ENCODE measurements around the gene SLC25A43. TPM values are rescaled to one million over a fixed set of nuclear protein-coding genes. Genes with fewer than 3 reads are reported as not detected.

Gene SLC25A43
- total RNA-seq, 4 donors from 2014 or later: 7.9 to 18.0 (median 14.3) TPM

- TF ChIP-seq POLR2A (IDR thresholded peaks at IDR 0.05): no peak
- no peak for TF ChIP-seq POLR2AphosphoS5 (IDR thresholded peaks at IDR 0.05)
- no peak for TF ChIP-seq EP300 (IDR thresholded peaks at IDR 0.05)
- no peak for TF ChIP-seq CTCF (IDR thresholded peaks at IDR 0.05)
- no peak overlapping the region for H3K4me3 ChIP-seq
- H3K36me3 ChIP-seq: no peaks in the 10 kb centered on the region
- no peaks in the 10 kb centered on the region for H3K27me3 ChIP-seq
- no peaks in the 10 kb centered on the region for H3K9me3 ChIP-seq
- no peak overlapping the region for H3K27ac ChIP-seq
- H3K4me1 ChIP-seq: peaks cover 0 to 6% (median 0%) of the 10 kb centered on the region in 3 donors
- WGBS, 2 donors (ENCODE audit: low coverage in 1 of 2): 60 to 88% methylated on average over 1 to 2 of the region's 2 CpGs
- ATAC-seq: no peak
These were observed 80.7 kb downstream of the SLC25A43 start for GRCh38 chrX:119479845-119480244.

GRCh38 chrX:119481323-119481801 is 82.2 kb downstream of the SLC25A43 start:
- Histone ChIP-seq H3K27me3 (no peaks in the 10 kb centered on the region), H3K4me3 (no peak overlapping the region), H3K9me3 (no peaks in the 10 kb centered on the region), H3K4me1 (peaks cover 0 to 6% (median 0%) of the 10 kb centered on the region in 3 donors), H3K27ac (no peak overlapping the region), H3K36me3 (no peaks in the 10 kb centered on the region)
- no peak for ATAC-seq
- WGBS, 2 donors (ENCODE audit: low coverage in 1 of 2): no CpG with 5 or more reads among the region's 4 CpGs
- TF ChIP-seq CTCF (IDR thresholded peaks at IDR 0.05) (no peak), POLR2AphosphoS5 (IDR thresholded peaks at IDR 0.05) (no peak), POLR2A (IDR thresholded peaks at IDR 0.05) (no peak), EP300 (IDR thresholded peaks at IDR 0.05) (no peak)

GRCh38 chrX:119482041-119482440 is 82.9 kb downstream of the SLC25A43 start:
- H3K27ac ChIP-seq: peak overlapping the region in 3 of 4 donors; percentile 59 to 66 (median 60)
- no peaks in the 10 kb centered on the region for H3K9me3 ChIP-seq
- no peaks in the 10 kb centered on the region for H3K27me3 ChIP-seq
- H3K4me1 ChIP-seq: peaks cover 0 to 6% (median 0%) of the 10 kb centered on the region in 3 donors
- no peaks in the 10 kb centered on the region for H3K36me3 ChIP-seq
- TF ChIP-seq EP300 (IDR thresholded peaks at IDR 0.05) (no peak), POLR2A (IDR thresholded peaks at IDR 0.05) (no peak), CTCF (IDR thresholded peaks at IDR 0.05) (no peak), POLR2AphosphoS5 (IDR thresholded peaks at IDR 0.05) (no peak)
- WGBS, 2 donors (ENCODE audit: low coverage in 1 of 2): 57% methylated on average over 8 of the region's 10 CpGs; no CpG with 5 or more reads in 1 of the 2 donors
- peak; percentile 3 for ATAC-seq
- peak overlapping the region in 1 of 2 donors; percentile 48 for H3K4me3 ChIP-seq

GRCh38 chrX:119482481-119483480 is 83.6 kb downstream of the SLC25A43 start:
- no peaks in the 10 kb centered on the region for H3K36me3 ChIP-seq
- ATAC-seq: peak; percentile 73
- peak; percentile 46 to 80 (median 50) for TF ChIP-seq CTCF (IDR thresholded peaks at IDR 0.05)
- no peak for TF ChIP-seq POLR2AphosphoS5 (IDR thresholded peaks at IDR 0.05)
- no peak for TF ChIP-seq EP300 (IDR thresholded peaks at IDR 0.05)
- 27 to 53% methylated on average over 3 to 5 of the region's 48 CpGs for WGBS, 2 donors (ENCODE audit: low coverage in 1 of 2)
- no peaks in the 10 kb centered on the region for H3K9me3 ChIP-seq
- H3K27me3 ChIP-seq: no peaks in the 10 kb centered on the region
- peak overlapping the region in 3 of 4 donors; percentile 59 to 66 (median 60) for H3K27ac ChIP-seq
- H3K4me3 ChIP-seq: peak overlapping the region; percentile 41 to 48
- peaks cover 0 to 6% (median 0%) of the 10 kb centered on the region in 3 donors for H3K4me1 ChIP-seq

Measured in gastroesophageal sphincter (tissue), 4 donors.